HG03097 (cell line): Measurements from ENCODE around the gene RNF167.
"Not testable (repeated sequence)": the region's sequence is repeated elsewhere in the genome, so short reads cannot be mapped to it uniquely, and the experiment has no call there.

Experiments used
- ATAC-seq: cut with Tn5 transposase; IDR thresholded peaks from one replicate; pipeline ENCODE4 v1.9.1; 2021; ENCODE audit not compliant: unreplicated experiment, low FRiP score

RNF167 gene

DNA sequence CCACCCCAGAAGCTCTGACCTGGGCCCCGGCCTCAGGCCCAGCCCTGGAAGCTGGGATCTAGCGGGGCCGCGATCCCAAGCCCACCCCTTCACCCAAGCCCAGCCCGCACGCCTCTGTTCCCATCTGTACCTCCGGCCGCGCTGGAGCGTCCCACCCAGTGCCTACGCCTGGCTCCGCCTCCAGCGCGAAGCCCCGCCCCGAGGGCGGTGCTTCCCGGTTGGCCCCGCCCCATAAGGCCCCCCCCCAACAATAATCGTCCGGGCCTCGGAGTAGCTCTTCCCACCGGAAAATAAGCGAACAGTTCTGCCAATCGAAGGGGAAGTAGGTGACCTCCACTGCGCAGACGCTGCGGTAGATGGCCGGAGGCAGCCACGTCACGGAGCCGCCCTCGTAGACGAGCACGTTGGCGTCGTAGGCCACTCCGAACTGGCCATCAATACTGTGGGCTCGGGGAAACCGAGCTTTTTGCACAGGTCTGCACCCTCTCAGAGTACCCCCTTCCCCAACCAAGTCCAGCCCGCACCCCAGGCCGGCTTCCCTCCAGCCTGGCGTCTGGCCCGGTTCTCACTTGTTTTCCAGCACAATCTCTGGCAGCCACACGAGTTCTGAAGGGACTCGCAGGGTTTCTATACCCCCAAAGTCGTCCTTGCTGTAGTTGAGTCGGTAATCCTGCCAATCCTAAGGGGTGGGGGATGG lies 38.3 kb upstream of the RNF167 start:
- ATAC-seq = no peak

GRCh38 chr17:4902540-4902939 lies 37.5 kb upstream of the RNF167 start:
- ATAC-seq = no peak

GRCh38 chr17:4903051-4903818 lies 36.8 kb upstream of the RNF167 start, which contains the start of gene CHRNE:
Gene CHRNE, minus strand, starts transcription at chr17:4903098. Its CDS starts 35 bp downstream, at chr17:4903063.
- ATAC-seq = no peak

DNA sequence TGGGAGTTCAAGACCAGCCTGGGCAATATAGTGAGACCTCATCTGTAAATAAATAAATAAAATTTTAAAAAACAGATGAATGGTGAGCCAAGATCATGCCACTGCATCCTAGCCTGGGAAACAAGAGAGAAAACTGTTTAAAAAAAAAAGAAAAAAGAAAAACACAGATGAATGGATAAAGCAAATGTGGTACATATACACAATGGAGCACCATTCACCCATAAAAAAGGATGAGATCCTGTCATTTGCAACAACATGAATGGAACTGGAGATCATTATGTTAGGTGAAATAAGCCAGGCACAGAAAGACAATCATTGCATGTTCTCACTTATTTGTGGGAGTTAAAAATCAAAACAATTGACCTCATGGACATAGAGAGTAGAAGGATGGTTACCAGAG lies 33.4 kb upstream of the RNF167 start:
- not testable (repeated sequence) for ATAC-seq

GRCh38 chr17:4908301-4908700 lies 31.8 kb upstream of the RNF167 start:
- no peak for ATAC-seq

DNA sequence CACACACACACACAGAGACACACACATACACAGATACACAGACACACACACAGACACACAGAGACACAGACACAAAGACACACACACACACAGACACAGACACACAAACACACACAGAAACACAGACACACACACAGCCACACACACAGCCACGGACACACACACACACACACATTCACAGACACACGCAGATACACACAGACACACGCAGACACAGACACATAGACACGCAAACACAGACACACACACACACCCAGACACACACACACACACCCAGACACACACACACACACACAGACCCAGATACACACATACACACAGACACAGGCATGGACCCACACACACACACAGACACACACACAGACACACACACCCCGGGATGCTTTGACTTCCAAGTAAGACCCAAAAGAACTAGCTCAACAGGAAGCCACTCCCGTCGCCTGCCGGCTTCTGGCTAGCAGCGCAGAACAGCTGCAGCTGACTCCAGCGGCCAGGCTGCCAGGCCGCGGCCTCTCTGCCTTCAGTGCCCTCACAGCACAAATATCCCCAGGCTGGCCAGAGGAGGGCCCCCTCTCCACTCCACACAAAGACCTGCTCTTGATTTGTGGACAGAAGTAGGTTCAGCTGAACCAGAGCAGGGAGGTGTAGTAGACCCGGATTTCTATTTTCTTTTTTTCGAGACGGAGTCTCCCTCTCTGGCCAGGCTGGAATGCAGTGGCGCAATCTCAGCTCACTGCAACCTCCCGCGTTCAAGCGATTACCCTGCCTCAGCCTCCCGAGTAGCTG lies 31.2 kb upstream of the RNF167 start:
- no peak for ATAC-seq

DNA sequence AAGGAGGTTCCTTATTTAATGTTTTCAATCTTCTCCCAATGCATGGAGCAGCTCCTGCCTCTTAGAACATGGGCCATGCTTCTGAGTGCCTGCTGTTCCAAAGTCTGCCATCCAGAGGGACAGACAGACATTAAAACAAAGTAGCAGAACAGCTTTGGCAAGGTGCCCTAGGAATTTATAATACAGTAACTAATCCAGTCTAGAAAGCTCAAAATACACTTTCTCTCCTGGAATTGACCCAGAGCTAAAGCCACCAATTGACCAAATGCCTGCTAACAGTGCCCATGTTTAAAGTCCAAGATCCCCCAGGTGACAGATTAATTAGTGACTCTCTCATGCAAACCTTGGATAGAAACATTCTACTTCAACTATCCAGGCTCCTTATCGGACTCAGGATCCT lies 26.1 kb upstream of the RNF167 start:
- ATAC-seq = no peak

DNA sequence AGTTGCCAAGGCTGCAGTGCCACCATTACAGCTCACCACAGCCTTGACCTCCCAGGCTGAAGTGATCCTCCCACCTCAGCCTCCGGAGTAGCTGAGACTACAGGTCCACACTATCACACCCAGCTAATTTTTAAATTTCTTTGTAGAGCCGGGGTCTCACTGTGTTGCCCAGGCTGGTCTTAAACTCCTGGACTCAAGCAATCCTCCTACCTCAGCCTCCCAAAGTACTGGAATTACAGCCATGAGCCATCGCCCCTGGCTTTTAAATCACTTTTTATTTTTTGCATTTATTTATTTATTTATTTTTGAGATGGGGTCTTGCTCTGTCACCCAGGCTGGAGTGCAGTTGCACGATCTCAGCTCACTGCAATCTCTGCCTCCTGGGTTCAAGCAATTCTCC lies 25.5 kb upstream of the RNF167 start:
- not testable (repeated sequence) for ATAC-seq

DNA sequence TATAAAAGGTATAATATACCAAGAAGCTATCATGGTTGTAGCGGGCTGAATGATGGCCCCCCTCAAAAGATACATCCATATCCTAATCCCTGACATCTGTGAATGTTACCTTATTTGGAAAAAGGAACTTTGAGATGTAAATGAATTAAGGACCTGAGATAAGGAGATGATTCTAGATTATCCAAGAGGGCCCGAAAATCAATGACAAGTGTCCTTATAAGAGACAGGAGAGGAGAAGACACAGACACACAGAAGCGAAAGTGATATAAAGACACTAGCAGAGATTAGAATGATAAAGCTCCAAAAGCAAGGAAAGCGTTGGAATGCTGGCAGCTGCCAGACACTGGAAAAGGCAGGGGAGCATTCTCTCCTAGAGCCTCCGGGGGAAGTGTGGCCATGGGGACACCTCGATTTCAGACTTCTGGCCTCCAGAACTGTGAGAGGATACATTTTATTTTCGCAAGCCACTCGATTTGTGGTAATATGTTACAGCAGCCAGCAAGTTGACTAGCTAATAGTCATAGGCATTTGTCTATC lies 20.5 kb upstream of the RNF167 start:
- no peak for ATAC-seq

- no peak for ATAC-seq
Measured at GRCh38 chr17:4920351-4921048, 19.6 kb upstream of the RNF167 start.

DNA sequence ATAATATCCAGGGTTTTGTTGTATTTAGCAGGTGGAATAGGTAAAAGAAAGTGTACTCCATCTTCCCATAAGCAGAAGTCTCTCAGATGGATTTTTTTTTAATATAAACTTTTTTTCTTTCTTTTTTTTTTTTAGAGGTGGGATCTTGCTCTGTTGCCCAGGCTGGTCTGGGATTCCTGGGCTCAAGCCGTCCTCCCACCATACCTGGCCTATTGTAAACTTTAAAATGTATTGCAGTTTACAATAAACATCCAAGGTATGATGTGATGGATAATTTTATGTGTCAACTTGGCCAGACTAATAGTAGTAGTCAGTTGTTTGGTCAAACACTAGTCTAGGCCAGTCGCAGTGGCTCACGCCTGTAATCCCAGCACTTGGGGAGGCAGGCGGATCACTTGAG lies 18.7 kb upstream of the RNF167 start:
- ATAC-seq = no peak

DNA sequence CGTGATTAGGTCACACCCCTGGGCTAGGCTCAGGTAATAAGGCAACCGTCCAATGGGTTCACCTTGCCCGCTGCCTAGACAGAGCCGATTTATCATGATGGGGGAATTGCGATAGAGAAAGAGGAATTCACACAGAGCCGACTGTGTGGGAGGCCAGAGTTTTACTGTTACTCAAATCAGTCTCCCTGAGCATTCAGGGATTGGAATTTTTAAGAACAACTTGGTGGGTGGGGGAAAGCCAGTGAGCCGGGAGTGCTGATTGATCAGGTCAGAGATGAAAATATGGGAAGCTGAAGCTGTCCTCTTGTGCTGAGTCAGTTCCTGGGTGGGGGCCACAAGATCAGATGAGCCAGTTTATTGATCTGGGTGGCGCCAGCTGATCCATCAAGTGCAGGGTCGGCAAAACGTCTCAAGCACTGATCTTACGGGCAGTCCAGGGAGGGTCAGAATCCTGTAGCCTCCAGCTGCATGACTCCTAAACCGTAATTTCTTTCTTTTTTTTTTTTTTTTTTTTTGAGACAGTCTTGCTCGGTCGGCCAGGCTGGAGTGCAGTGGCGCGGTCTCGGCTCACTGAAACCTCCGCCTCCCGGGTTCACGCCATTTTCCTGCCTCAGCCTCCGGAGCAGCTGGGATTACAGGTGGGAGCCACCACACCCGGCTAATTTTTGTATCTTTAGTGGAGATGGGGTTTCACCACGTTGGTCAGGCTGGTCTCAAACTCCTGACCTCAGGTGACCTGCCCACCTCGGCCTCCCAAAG lies 13.3 kb upstream of the RNF167 start:
- ATAC-seq = not testable (repeated sequence)

GRCh38 chr17:4928881-4929280 lies 11.2 kb upstream of the RNF167 start:
- no peak for ATAC-seq

DNA sequence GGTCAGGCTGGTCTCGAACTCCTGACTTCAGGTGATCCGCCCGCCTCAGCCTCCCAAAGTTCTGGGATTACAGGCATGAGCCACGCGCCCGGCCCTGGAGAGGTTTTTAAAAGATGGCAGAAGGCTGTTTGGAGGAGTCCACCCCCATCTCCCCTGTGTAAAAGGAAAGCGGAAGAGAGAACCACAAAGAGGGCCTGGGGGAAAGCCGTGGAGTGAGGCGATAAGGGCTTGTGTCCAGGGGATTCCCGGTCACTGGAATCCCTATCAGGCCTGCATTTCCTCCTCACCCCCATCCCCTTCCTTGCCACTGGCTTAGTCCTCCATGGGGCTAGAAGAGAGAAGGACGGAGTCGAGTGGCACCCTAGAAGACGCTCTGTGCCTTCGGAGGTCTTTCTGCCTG lies 8.1 kb upstream of the RNF167 start, which contains the start of gene GP1BA:
Gene GP1BA (plus strand): TSS at position 315 of the 400 bp plus-strand sequence. CDS start 328 bp downstream, outside the sequence.
- no peak for ATAC-seq

DNA sequence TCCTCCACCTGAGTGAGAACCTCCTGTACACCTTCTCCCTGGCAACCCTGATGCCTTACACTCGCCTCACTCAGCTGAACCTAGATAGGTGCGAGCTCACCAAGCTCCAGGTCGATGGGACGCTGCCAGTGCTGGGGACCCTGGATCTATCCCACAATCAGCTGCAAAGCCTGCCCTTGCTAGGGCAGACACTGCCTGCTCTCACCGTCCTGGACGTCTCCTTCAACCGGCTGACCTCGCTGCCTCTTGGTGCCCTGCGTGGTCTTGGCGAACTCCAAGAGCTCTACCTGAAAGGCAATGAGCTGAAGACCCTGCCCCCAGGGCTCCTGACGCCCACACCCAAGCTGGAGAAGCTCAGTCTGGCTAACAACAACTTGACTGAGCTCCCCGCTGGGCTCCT lies 7.3 kb upstream of the RNF167 start:
- ATAC-seq = no peak

- no peak for ATAC-seq
Measured at GRCh38 chr17:4933646-4934045, 6.4 kb upstream of the RNF167 start.

DNA sequence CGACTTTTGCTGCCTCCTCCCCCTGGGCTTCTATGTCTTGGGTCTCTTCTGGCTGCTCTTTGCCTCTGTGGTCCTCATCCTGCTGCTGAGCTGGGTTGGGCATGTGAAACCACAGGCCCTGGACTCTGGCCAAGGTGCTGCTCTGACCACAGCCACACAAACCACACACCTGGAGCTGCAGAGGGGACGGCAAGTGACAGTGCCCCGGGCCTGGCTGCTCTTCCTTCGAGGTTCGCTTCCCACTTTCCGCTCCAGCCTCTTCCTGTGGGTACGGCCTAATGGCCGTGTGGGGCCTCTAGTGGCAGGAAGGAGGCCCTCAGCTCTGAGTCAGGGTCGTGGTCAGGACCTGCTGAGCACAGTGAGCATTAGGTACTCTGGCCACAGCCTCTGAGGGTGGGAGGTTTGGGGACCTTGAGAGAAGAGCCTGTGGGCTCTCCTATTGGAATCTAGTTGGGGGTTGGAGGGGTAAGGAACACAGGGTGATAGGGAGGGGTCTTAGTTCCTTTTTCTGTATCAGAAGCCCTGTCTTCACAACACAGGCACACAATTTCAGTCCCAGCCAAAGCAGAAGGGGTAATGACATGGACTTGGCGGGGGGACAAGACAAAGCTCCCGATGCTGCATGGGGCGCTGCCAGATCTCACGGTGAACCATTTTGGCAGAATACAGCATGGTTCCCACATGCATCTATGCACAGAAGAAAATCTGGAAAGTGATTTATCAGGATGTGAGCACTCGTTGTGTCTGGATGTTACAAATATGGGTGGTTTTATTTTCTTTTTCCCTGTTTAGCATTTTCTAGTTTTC lies 5.7 kb upstream of the RNF167 start:
- ATAC-seq = no peak

DNA sequence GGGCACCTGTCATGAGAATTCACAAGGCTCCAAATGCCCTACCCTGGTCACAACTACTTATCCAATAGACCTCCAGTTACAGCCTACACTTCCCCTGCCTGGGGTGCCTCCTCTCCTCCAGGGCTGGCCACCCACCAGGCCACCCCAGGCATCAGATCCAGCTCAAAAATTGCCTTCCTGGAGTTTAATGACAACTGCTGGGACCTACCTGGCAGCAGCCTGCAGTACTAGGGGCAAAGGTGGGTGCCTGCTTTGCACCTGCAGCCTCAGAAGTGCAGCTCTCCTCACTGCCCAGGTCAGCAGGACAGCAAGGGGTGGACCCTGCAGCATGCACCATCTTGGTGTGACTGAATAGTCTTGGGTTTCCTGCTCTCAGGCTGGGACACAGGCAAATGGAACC lies 4.4 kb upstream of the RNF167 start:
- no peak for ATAC-seq

- no peak for ATAC-seq
Measured at GRCh38 chr17:4936436-4936835, 3.6 kb upstream of the RNF167 start.
